NCI-H2171 (cell line): ENCODE measurements around the gene PRRX2.

Source experiments
- DNase-seq: peaks from one replicate; lab custom pipeline; 2025; lab: John Stamatoyannopoulos, UW

PRRX2 gene

DNA sequence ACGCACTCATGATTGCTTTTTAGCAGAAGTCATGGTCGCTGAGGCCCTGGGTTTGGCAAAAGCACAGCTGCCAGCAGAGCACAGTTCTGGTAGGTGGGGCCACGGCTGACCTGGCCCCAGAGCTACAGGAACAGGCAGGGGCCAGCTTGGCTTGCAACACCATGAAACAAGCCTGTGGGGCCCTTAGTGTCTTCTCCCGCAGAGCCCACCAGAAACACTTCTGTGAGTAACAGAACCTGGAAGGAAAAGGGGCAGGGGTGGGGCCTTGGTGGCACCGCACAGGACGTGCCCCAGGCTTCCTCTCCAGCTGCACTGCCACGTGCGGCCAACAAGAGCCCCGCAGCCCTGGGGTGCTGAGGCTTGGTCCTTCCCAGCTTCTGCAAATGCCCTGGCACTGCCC is 28.3 kb upstream of the PRRX2 start:
- no peak for DNase-seq

- DNase-seq: no peak
Measured at GRCh38 chr9:129637673-129638439, 27.6 kb upstream of the PRRX2 start.

- DNase-seq: no peak
Measured at GRCh38 chr9:129639034-129639630, 26.3 kb upstream of the PRRX2 start.

GRCh38 chr9:129639756-129640085 is 25.7 kb upstream of the PRRX2 start:
- no peak for DNase-seq

DNA sequence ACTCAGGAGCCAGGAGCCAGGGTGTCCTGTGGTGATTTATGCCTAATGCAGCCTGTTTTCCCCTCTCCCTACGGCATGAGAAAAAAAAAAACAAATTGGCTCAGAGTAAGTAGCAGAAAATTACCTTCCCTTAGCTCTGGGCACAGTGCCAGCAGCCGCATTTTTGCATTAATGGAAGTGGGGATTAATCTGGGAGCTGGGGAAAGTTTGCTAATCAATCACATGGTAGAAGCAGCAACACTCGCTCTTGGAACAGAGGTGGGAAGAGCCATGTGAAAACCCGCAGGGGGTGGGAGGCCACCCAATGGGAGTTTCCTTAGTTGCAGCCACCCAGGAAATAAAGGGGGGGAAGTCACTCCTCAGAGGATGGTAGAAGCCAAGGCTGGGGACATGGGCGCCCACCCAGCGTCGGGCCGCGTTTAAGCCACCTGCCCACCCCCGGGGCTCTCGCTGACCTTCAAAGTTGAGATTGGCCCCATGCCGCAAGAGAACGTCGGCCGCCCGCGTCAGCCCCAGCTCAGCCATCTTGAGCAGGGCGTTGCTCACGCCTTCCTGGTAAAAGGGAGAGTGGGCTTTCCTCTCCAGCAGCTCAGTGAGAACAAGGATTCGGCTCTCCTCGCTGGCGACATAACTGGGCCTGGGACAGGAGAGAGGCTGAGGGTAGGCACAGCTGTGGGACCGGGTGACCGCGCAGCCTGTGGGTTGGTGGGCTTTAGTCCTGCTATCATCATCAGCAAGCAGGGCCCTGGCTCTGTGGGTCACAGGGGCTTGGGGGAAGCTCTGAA is 25.2 kb upstream of the PRRX2 start:
- DNase-seq: peak; percentile 69

DNA sequence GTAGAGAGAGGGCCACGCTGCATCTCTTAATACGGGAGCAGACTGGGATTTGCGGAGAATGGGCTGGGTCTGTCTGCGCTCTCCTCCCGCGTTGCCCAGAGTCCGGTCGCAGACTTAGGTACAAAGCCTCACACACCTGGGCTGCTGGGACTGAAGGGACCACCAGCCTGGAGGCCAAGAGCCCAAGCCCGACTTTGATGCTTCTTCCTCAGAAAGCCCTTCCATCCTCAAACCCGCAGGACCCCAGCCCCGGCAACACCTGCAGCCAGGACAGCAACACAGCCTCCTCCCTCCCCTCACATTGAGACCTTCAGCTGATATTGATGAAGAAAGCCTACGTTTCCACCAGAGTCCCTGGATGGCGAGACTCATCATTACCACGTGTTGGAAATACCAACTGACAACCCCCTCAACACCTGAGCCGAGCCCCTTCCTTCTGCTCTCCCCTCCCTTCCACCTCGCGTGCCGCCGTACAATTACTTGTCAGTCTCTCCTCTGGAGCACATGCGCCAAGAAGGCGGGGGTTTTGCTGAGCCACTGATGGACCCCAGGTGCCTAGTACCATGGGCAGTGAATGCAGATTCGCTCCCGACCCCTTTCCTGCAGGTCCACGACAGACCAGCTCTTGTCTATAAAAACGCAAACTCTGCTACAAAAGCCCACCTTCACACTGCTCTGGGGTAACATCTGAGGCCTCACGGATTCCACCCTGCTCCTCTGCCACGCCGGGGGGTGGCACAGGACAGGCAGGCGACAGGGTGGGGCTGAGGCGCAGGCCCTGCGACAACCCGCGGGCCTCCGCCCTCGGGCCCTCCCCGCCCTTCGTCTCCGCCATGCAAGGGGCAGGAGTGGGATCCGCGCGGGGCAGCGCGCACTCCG is 24.3 kb upstream of the PRRX2 start:
- DNase-seq: no peak

DNA sequence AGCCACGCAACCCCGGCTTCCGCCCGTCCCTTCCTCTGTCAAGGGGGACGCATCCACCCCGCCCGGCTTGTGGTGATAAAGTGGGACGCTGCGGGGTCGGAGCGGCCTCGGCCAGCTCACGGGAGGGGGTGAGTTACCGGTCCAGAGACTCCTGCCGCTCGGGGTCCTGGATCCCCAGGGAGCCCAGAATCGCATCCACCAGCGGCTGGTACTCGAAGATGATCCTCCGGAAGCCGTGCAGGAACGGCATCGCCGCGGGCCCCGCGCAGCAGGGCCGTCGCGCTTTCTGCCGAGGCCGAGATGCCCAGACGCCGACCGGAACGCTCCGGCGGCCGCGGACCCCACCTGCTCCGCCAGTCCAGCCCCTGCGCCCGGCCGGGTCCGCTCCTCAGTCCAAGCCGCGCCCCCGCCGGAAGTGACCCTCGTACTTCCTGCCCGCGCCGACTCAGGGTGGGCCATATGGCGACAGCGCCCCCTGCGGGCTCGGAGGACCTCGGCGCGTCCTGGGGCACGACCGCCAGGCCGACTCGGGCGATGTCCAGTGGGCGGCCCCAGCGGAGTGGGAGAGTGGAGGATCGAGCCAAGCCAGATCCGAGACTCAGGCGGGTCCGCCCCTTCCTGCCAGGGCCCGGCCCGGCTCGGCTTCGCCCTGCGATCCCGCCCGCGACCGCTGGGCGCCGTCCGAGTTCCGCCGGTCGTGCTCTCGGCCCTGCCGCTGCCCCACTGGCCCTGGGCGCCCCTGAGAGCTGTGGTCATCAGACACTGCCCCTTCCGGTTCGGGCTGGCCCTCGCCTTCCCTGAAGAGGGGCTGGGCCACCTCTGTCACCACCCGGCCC is 23.5 kb upstream of the PRRX2 start, which contains the start of gene ASB6:
TSS of gene ASB6 (minus strand) at position 402 of the 836 bp plus-strand sequence. CDS start at position 250, 152 bp downstream.
- DNase-seq: peak; percentile 87

DNA sequence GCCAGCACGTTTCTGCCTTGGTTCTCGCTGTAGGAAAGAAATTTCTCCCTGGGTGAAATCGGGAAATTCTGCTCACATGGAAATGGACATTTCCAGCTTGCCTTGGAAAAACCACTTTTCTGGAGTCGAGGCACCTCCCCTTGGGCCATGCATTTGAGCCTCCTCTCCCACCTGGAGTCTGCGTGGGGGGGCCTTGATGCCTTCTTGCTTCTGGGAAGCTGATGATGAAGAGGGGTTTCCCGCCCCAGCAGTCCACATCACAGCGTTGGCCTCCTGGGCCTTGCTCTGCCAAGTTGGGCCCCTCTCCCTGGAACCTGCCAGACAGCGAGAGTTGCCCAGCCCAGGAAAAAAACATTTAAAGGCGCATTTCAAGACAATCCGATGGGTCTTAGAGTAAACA is 21.7 kb upstream of the PRRX2 start:
- no peak for DNase-seq

DNA sequence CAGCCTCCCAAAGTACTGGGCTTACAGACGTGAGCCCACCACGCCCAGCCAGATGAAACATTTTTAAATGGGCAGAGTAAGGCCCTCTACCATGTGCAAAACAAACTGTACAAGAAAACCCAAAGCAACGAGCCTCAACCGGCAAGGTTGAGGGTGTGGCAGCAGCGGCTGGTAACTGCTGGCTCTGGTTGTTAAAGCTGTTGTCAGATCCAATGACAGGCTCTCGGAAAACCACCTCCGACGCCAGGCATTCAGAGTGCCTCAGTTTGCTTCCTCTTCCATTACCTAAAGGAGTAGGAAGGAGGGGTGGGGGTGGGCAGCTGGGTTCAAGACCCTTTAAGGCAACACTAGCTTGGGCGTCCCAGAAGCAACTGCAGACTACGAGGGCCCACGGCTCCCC is 21.1 kb upstream of the PRRX2 start:
- no peak for DNase-seq

DNA sequence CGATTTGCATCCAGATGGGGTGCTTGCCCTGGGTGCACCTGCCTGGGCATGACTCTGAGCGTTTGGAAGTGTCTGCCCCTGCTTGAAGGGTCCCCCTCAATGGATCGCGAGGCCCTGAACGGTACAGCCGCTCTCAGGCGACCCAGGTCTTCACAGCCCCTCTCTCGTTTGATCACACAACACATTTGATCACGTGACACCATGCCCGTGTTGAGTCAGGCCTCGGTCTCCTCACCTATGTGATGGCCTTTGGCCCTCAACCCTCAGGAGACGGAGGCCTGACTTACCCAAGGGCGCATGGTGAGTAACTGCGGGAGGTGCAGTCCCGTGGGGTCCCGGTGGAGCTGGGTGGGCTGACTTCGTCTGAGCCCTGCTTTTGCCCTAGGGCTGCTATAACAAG is 20.5 kb upstream of the PRRX2 start:
- DNase-seq: no peak

DNA sequence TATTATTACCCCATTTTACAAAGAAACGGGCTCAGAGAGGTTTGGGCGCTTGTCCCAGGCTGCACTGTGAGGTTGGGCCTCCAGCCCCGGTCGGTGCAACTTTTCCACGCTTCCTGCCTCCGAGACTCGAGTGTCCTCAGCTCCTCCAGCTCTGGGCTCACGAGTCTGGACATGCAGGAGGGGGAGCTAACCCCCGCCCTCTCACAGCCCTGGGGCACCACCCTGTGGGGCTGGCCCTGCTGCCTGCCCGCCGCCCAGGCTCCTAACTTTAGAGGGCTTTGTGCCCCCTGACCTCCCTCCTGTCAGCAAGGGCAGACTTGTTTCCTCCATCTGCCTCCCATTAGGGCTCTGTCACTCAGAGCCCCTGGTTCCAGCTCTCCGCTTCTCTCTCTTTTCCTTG is 19.2 kb upstream of the PRRX2 start:
- DNase-seq: no peak

DNA sequence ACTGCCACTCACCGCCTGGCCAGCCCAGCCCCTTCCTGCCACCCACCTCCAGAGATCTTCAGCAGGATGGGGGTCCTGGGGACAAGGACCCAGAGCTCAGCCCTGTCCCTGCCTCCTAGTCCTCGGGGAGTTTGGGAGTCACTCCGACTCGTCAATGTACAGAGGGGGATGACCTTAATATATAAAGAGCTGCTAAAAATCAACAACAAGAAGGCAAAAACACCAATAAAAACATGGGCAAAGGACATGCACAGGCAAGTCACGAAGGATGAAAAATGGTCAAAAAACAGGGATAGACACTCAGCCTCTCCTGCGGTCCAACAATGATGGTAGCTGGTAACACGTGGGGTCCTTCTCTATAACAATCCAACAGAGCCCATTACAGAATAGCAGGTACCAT is 18.8 kb upstream of the PRRX2 start:
- no peak for DNase-seq

- no peak for DNase-seq
Measured at GRCh38 chr9:129647635-129648034, 17.8 kb upstream of the PRRX2 start.

DNA sequence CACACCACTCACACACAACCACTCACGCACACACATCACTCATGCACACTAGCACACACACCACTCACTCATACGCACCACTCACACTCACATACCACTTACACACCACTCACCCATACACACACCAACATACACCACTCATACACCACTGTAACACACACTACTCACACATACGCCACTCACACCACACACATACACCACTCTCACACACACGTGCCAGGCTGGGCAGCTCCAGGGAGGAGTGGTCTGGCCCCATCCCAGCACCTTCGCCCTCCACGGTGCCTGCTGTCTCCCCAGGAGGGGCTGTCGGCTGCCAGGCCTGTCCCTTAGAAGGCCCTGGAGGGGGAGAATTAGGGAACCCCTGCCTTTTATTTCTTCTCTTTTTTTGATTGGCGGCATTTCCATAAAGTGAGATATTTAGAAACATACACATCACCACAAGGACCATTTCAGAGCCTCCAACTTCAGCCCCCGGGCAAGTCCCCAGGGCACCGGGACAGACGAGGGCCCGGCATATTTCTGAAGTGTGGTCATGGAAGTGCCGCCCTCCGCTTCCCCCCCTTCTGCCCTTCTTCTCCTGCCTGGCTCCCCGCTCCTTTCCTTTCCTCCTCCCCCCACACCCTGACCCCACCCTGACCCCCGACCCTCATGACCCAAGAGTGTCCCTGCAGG is 17.2 kb upstream of the PRRX2 start:
- no peak for DNase-seq

DNA sequence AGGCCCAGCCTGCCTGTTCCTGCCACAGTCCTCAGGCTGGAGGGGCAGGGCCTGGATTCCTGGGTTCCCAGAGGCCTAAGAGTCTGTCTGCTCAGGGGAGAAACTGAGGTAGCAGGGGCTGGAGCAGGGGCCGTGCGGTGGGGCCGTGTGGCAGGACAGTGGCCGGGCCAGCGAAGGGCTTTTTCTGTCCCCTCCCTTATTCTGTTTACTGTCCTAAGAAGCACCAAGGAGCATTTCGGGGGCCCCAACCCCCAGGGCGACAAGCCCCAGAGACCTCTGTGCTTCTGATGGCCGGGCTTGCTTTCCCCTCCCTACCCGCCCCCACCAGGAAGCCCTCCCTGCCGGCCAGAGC is 16.7 kb upstream of the PRRX2 start:
- DNase-seq: no peak

DNA sequence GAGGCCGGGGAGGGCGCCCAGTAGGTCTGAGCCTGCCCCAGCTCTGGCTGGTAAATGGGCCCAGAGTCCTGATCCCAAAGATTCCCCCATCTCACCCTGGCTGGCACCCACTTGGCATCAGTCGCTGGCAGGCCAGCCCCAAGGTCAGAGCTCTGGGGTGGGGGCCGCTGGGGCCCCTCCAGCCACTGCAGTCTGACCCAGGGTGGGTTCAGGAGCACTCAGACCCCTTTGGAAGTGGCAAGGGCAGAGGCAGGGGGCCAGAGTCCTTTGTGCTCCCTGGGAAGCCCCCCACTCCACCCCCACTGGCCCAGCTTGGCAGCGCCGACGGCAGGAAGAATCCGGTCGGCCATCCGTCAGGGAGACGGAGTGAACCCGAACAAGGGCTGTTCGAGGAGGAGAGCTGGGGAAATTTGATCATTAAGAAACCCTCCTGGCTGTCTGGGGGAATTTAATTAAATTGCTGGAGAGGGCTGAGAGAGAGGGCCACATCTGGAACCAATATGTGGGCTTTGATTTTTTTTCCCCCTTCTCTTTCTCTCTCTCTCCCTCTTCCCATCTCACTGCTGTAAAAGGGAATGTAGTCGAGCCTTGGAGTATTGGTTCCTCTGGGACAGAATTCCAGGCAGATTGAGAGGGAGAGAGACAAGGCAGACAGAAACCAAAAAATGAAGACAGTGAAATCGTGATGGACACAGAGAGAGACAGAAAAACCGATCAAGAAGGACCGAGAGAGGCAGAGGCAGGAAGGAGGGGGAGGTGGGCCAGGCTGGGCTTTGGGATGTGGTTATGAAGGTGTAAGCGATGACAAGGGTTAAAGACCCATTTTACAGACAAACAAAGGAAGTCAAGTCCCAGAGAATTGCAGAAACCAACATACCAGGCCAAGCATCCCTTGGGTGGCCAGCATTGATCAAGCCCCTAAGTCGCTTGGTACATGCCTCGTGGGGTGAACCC is 15.4 kb upstream of the PRRX2 start:
- no peak for DNase-seq

- DNase-seq: no peak
Measured at GRCh38 chr9:129650680-129651235, 14.7 kb upstream of the PRRX2 start.

GRCh38 chr9:129653823-129654553 is 11.5 kb upstream of the PRRX2 start:
- DNase-seq: no peak
